GM19240 (cell line): ENCODE data around the gene ATXN3.
"Not testable (repeated sequence)": the region's sequence is repeated elsewhere in the genome, so short reads cannot be mapped to it uniquely, and the experiment has no call there.

Experiments
- DNase-seq: peaks from one replicate; pipeline ENCODE4 v3.0.0; 2011; ENCODE audit warnings: low spot score; ENCODE audit not compliant: insufficient read length

The ATXN3 gene

DNA sequence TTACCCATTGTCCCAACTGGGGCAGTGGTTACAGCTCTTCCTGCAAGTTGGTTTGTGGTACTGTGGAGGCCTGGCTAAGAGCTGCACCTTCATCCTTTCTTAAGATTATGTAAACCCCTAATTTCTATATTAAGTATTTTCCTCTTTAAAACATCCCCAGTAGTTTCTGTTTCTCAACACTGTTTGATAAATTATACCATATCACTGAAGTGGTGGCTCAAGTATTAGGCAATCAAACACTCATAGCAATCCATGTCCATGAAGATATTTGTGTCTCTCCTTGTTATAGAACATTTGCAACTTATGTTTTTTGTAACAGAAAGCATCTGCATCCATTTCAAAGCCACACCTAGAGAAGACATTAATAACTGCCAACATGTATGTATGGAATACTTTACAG lies 31.8 kb downstream of the ATXN3 start:
- no peak for DNase-seq

DNA sequence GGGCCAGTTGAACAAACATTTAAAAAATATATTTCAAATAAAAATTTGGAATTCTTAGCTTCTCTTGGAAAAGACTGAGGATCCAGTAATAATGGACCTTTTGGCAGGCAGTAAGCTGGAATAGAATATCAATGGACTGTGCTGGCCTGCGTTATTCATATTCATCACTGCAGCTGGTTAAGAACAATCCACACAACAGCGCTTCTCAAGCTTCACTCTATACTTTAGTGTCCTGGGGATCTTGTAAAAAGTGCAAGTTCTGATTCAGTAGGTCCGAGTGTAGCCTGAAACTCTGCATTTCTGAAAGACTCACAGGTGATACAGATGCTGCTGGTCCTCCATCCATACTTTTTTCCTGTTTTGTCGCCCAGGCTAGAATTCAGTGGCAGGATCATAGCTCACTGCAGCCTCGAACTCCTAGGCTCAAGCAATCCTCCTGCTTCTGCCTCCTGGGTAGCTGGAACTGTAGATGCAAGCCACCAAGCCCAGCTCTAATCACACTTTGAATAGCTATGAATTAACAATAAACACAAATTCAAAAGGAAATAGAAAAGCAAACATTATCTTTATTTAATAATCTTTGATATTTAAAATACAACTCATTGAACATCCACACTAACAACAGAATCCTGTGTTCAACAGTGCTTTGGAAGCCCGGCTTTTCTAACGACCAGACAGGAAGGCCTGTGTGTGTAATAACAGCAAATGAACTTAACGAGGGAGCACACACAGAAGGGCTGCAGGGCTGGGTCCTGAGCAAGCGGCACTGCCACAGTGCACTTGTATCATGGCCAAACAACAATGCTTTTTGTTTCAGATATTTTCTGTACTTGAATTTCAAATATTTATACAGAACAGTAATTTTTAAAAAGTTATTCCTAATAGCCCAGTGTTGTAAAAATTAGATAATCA lies 48.1 kb downstream of the ATXN3 start:
- DNase-seq, result no peak

DNA sequence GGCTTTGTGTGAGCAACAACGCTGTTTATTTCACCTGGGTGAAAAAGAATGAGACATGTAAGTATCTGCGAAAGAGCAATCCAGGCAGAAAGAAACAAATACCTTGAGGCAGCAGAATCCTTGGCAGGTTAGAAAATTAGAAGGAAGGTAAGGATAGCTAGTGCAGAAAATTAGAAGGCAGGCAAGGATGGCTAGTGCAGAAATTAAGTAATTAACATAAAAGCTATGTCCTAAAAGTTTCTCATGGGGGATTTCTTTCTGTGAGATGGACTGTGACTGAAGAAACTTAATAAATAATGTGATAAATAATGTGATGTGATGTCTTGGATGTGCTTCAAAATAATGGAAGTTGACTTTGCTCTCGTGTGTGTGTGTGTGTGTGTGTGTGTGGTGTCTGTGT lies 56.6 kb downstream of the ATXN3 start:
- no peak for DNase-seq

DNA sequence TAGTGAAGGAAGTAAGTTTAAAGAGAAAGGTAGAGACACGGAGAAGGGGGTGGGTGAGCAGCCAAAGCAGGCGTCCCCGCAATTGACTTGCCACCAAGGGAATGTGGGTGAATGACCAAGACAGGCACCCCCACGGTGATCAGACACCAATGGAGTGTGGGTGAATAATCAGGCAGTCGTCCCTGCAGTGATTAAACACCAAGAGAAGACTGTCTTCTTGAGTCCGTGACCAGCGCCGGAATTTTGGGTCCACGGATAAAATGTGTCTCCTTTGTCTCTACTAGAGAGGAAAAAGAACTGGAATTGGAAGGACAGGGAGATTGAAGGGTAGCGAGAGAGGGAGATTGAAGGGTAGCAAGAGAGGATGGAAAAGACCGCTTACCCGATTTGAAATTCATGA lies 57.2 kb downstream of the ATXN3 start:
- not testable (repeated sequence) for DNase-seq

DNA sequence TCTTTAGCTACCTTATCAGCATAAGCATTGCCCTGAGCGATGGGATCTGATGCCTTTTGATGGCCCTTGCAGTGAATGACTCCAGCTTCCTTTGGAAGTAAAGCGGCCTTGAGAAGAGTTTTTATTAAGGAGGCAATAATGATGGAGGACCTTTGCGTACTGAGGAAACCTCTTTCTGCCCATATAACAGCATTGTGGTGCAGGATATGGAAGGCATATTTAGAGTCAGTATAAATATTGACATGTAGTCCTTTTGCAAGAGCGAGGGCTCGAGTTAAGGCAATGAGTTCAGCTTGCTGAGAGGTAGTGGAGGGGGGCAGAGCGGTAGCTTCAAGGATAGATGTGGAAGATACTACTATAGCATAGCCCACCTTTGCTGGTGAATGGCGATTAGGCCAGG lies 60.5 kb downstream of the ATXN3 start:
- DNase-seq, result not testable (repeated sequence)

DNA sequence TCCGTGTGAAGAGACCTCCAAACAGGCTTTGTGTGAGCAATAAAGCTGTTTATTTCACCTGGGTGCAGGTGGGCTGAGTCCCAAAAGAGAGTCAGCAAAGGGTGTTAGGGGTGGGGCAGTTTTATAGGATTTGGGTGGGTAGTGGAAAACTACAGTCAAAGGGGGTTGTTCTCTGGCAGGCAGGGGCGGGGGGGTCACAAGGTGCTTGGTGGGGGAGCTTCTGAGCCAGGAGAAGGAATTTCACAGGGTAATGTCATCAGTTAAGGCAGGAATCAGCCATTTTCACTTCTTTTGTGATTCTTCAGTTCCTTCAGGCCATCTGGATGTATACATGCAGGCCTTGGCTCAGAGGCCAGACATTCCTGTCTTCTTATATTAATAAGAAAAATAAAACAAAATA lies 64.6 kb downstream of the ATXN3 start:
- DNase-seq, result not testable (repeated sequence)

DNA sequence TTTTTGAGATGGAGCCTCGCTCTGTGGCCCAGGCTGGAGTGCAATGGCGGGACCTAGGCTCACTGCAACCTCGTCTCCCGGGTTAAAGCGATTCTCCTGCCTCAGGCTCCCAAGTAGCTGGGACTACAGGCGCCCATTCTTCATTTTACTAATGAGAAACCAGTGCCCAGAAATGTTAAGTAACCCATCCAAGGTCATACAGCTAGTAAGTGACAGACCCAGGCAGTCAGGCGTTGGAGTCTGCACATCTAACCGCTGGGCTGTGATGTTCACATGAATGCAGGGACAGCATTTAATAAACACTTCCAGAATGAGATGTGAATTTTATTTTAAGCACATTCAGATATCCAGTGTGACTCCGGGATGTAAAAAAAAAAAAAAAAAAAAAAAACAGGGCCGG lies 65.2 kb downstream of the ATXN3 start:
- no peak for DNase-seq

DNA sequence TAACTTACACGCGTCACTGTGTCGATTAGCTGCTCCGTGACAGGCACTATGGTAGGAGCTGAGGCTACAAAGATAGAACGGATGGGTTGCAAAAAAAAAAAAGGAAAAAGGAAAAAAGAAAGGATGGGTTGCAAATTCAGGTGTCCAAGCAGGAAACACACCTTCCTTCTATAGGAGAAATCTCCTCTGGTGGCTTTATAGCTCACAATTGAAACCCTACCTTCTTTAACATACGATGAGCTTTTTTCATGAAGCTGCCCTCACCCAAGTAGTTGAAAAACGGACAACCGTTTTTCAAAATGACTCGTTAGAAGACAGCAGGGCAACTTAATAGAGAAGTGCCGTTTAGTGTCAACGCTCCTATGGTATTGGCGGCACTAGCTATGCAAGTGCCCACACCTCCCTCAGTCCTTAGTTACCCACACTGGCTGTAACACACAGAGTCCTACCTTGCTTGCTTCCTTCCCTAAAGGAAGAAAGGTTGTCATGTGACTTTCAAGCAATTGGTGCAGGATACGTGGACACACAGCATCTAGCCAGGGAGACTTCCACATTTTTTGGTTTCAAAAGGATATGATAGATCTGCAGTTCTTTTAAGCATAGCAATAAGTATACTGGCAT lies 65.8 kb downstream of the ATXN3 start:
- DNase-seq, result no peak

DNA sequence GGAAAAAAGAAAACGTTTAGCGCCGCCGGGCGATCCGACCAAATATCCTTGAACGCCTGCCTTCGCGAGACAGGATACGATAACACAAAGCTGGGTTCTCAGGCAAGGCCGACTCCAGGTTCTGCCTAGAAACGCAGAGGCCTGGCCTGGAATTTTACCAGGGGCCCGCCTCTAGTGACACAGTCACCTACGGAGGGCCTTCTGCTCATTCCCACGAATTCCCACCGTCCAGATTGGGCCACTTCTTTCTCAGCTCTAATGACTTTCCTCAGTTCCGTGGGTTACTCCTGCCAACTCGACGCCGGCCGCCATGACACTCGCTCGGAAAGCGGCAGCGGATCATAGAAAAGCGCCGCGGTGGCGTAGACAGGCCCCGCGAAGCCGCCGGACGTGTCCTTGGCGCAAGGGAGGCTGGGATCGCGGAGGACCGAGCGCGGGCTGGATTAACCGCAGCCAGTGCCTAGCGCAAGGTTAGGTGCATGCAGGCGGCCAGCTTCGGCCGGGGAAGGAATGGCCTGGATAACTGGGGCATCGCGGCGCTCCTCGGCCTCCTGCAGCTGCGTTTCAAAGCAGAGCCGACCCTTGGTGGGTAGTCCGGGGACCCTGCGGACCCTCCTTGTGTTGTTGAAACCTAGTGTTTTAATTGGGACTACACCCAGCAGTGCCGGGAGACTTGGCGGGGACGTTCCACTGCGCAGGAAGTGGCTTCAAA lies 66.5 kb downstream of the ATXN3 start, which contains the start of gene TRIP11:
Gene TRIP11 (minus strand): TSS at position 341 of the 712 bp plus-strand sequence. CDS start 374 bp downstream, outside the sequence.
- peak; percentile 87 for DNase-seq

DNA sequence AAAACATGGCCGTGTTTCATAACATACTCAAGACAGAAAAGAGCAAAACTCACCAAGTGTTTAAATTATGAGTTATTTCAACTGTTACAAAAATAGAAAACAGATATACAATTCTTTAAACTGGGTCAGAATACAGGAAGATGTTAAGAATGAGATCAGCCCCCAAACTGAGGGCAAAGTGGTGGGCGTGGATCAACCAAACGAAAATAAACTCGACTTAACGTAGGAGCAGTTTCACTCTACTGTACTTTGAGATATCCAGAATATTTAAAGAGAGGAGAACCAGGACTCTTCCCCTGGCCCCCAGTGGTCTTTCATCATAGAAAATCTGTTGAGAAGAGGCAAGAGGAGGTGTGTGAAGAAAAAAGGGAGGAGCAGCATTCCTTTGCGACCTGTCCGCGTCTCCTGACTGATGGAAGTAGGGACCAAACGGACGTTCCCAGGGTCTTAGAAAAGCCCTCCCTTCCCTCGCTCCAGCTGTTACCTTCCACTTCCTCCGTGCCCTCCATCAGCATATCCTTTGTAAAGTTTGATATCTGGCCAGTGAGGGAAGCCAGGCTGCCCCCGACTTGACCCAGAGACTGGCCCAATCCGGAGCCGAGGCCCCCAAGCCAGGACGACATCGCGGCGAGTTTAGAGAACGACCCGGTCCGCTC lies 67.2 kb downstream of the ATXN3 start:
- DNase-seq, result no peak

DNA sequence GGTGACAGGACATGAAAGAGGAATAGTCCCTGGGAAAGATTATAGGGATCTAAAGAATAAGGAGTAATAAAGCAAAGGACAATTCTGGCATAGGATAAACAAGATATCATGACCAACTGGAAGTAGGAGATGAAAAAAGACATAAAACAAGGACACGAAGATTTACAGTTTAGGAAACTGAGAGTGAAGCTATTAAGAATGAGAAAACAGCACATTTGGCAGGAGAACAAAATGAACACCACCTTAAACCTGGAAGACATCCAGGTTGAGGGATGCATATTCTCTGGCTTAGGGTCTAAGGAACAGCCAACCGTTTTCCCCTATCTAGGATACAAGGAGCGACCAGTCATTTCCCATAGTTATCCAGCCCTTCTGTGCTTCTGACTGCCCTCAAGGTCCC lies 68.4 kb downstream of the ATXN3 start:
- no peak for DNase-seq

DNA sequence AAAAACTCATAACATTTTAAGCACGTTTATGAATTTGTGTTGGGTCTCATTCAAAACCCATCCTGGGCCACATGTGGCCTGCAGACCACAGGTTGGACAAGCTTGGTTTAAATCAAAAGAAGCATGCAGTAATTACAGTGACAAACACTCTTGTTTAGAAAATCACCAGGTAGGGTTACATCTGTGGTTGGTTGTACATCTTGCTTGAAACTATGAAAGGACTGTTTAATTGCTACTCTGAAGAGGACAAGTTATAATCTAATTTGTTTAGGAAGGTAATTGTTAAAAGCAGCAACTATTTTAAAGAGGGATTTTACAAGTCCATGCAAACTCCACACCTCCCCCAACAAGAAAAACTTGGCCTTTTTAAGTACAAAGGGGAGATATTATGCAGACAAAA lies 70.5 kb downstream of the ATXN3 start:
- DNase-seq, result no peak

DNA sequence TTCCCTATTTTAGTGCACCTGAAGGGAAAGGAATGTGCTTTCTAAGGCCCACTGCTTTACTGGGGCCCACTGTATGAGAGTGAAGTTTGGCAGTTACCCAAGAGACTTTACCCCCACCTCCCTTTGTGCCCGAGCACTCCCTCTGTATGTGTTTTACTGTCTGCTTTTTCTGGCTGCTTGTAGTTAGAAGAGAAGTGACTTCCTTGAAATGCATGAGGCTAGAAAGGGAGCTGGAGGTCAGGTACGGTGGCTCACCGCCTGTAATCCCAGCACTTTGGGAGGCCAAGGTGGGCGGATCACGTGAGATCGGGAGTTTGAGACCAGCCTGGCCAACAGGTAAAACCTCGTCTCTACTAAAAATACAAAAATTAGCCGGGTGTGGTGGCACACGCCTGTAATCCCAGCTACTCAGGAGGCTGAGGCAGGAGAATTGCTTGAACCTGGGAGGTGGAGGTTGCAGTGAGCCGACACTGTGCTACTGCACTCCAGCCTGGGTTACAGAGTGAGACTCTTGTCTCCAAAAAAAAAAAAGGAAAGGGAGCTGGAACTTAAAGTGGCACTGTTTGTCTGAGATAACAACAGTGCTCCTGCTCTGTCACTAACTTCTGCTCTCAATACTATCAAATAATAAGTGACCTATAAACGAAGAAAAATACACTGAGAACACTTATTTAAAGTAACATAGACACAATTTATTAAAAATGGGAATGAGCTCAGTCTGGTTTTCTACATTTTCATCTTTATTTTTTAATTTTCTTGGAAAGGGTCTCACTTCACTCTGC lies 72.3 kb downstream of the ATXN3 start:
- no peak for DNase-seq

DNA sequence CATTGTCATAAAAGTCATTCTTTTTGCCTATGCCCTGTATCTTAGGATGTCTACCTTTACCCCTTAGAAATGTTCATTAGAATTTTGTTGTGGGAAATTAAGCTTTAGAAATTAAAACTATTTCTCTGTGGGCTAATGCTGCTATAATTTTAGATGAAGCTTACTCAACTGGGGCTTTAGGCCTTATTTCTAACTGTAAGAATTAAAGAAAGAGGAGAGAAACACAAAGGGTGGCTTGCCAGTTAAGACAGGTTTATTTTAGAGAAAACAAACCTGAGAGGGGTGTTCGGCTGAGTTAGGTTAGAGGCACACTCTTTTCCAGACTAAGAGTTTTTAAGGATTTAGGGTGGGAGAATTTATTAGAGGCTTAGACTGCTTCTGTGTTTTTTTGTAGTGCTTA lies 72.9 kb downstream of the ATXN3 start:
- no peak for DNase-seq

DNA sequence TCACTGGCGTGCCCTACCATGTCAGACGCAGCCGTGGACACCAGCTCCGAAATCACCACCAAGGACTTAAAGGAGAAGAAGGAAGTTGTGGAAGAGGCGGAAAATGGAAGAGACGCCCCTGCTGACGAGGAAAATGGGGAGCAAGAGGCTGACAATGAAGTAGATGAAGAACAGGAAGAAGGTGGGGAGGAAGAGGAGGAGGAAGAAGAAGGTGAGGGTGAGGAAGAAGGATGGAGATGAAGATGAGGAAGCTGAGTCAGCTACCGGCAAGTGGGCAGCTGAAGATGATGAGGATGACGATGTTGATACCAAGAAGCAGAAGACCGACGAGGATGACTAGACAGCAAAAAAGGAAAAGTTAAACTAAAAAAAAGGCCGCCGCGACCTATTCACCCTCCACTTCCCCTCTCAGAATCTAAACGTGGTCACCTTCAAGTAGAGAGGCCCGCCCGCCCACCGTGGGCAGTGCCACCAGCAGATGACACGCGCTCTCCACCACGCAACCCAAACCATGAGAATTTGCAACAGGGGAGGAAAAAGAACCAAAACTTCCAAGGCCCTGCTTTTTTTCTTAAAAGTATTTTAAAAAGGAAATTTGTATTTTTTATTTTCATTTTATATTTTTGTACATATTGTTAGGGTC lies 79.7 kb downstream of the ATXN3 start:
- DNase-seq, result no peak

DNA sequence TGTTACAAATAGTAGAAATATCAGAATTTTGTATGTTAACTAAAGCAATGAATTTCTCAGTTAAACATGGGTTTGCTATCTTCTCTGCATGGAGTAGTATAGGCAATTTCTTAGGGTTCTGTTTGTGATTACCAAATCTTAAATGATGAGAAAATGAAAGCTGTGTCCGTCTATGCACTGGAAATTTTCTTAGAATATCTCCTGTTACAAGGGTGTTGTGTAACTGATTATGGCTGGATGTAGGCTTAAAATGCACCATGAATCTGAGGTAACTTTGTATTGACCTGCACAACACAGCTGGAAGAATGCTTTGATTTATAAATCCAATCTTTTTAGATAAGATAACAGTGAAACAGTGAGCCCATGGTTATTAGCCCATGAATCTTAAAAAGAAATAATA lies 84.3 kb downstream of the ATXN3 start:
- DNase-seq, result no peak

DNA sequence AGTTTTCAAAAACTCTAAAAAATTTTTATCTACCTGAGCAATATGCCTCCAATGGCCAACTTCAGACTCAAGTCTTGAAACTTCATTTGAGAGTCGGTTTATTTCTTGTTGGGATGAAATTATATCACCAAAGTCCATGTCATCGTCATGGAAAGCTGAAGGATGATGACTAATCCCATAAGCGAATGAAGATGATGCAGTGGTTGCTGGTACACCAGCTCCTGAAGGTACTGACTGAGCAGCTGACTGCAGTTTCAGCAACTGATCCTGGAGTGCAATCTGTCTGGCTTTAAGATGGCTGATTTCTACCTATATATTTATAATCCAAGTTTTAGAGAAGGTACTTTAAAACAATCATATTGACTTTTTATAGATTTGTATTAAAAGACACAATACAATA lies 84.9 kb downstream of the ATXN3 start:
- DNase-seq, result no peak

DNA sequence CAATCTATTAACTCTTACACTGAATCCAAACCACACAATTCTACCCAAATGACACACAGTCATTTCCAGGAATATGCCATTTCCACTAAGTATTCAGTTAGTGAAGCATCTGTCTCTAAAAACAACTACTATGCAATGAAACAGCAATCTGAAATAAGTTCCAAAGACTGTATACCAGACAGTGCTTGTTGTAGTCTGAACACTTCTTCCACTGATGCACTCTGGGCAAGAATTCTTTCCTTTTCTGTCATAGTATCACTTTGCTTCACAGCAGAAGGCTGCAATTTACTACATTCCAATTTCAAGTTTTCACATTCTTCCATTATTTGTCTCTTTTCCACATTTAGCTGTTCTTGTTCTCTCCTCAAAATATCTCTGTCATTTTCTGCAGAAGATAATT lies 92.3 kb downstream of the ATXN3 start:
- DNase-seq, result no peak

DNA sequence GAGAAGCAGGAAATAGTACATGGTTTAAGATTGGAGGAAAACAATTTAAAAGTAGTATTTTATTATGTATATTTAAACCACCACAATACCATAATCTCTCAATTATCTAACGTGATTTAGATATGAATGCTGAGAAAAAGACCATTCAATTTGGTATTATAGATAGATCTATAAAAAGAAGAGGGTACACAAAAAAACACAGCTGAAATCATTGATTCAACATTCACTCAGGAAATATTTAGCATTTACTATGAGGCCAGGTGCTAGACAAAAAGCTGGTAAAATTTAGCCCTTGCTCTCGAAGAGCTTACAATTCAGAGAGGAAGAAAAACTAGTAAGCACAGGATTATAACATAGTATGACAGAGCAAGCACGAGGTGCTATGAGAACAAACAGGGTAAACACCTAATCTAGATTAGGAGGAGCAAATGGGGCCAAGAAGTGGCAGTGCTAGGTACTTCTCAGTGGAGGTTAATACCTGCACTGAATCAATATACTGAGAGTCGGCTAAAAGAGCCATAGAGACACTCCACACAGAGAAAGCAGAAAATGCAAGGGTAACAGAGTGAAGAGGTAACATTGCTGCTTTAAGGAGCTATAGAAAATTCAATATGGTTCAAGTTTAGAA lies 94.1 kb downstream of the ATXN3 start:
- DNase-seq, result no peak

DNA sequence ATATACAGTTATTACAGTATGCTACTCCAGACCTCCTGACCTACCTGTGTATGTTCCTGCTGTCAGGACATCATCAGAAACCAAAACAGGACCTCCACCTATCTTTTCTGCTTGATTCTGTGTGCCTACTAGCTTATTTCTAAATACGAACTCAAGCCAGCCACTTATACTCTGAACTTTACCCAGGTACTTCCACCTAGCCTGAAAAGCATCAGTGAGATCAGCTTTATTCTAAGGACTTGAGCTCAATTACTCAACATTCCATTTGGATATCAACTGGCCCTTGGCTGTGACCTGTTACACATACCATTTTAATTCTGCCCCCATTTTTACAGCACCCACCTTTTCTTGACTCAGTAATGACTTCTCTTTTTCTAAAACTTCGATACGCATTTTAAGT lies 95.7 kb downstream of the ATXN3 start:
- no peak for DNase-seq
